Fibroblast of skin of left biceps (primary cell): Measurements from ENCODE around the gene SEC63.

Source experiments
- DNase-seq, 2 experiments: peaks; one replicate each; pipeline ENCODE4 v3.0.0-alpha.2; 2013; ENCODE audit warnings: low read depth in 2 of 2

SEC63 gene

GRCh38 chr6:107819217-107819616 lies 138.8 kb downstream of the SEC63 start:
- peak; percentile 5 to 9 for DNase-seq

DNA sequence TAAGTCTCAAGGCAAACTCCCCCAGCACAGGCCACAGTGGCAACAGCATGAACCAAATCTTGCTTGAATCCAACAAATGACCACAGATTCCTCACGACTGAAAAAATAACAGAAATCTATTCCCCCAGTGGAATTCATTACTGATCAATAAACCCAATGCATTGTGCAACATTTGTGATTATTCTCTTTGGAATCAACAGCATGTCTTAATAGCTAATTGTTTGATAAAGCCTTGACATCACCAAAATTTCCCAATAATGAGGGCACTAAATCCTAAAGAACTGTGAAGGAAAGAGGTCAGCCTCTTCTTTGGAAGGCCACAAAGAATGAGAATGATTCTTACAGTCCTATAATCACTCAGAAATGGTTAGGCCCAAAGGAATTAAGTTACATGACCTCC lies 139.7 kb downstream of the SEC63 start:
- DNase-seq: no peak

- DNase-seq: no peak
These were observed 140.2 kb downstream of the SEC63 start for GRCh38 chr6:107817784-107818183.
